Astrocyte (in vitro differentiated cells and primary cell): Measurements from ENCODE around the gene WSCD2.

Source experiments
- EZH2 ChIP-seq: IDR thresholded peaks from 2 replicates; pipeline ENCODE4 v1.6.1; 2012; ENCODE audit warnings: mild to moderate bottlenecking, low read length, inconsistent platforms; ENCODE audit not compliant: insufficient read depth
- TF ChIP-seq, protein P1 (sequence below): IDR thresholded peaks from 2 replicates; pipeline ENCODE4 v1.5.1; 2011; ENCODE audit warnings: low read depth, mild to moderate bottlenecking, inconsistent platforms, low read length, moderate library complexity; ENCODE audit not compliant: insufficient read depth

DNA sequence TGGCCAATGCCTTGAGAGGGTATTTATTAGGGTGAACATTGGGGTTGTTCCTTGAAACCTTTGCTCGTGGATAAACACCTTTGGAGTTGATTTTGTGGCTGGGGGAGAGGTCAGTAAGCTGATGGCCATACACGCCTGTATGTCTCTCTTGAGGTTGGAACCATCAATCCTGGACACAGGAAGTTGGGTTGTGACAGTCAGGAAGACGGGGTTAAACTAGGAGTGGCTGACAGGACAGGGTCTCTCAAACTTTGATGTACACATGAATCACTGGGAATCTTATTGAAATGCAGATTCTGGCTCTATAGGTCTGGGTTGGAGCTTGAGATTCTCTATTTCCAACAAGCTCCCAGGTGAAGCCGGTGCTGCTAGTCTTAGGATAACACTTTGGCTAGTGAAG, 12.8 kb upstream of the WSCD2 start:
- TF ChIP-seq, protein P1, sequence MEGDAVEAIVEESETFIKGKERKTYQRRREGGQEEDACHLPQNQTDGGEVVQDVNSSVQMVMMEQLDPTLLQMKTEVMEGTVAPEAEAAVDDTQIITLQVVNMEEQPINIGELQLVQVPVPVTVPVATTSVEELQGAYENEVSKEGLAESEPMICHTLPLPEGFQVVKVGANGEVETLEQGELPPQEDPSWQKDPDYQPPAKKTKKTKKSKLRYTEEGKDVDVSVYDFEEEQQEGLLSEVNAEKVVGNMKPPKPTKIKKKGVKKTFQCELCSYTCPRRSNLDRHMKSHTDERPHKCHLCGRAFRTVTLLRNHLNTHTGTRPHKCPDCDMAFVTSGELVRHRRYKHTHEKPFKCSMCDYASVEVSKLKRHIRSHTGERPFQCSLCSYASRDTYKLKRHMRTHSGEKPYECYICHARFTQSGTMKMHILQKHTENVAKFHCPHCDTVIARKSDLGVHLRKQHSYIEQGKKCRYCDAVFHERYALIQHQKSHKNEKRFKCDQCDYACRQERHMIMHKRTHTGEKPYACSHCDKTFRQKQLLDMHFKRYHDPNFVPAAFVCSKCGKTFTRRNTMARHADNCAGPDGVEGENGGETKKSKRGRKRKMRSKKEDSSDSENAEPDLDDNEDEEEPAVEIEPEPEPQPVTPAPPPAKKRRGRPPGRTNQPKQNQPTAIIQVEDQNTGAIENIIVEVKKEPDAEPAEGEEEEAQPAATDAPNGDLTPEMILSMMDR: no peak
- no peak for TF ChIP-seq EZH2
